H1 (cell line): ENCODE data around the gene GALNT11. TPM values are rescaled to one million over a fixed set of nuclear protein-coding genes. Genes with fewer than 3 reads are reported as not detected.

Experiments
- ASH2L ChIP-seq: fragments of 200-600, 300-600 bp; sonication (generic); IDR thresholded peaks from one replicate; pipeline ENCODE4 v1.7.1; 2017; ENCODE audit warnings: low read length
- EZH2 ChIP-seq: fragments of 200-600 bp; sonication (generic); IDR thresholded peaks from 2 replicates; pipeline ENCODE4 v1.7.1; 2012; ENCODE audit warnings: low read depth, mild to moderate bottlenecking, moderate library complexity, low read length, inconsistent platforms; ENCODE audit not compliant: severe bottlenecking
- HDAC6 ChIP-seq: IDR thresholded peaks from one replicate; pipeline ENCODE4 v1.7.1; 2012; ENCODE audit warnings: low read depth, mild to moderate bottlenecking, inconsistent platforms, low read length, moderate library complexity
- NANOG ChIP-seq: IDR thresholded peaks from 2 replicates; pipeline ENCODE4 v1.6.1; 2011; ENCODE audit warnings: low read length, low read depth, mild to moderate bottlenecking, inconsistent platforms; ENCODE audit not compliant: insufficient read depth, poor library complexity, severe bottlenecking
- POLR2AphosphoS5 ChIP-seq: IDR thresholded peaks from 2 replicates; pipeline ENCODE4 v1.6.1; 2011; ENCODE audit warnings: low read depth, low read length
- RNF2 ChIP-seq: fragments of 200-900, 300-1000 bp; sonication (generic); IDR thresholded peaks from 2 replicates; pipeline ENCODE4 v1.7.1; 2016; ENCODE audit warnings: borderline replicate concordance, low read depth, mild to moderate bottlenecking, antibody characterized with exemption, low read length; ENCODE audit not compliant: poor library complexity, severe bottlenecking; ENCODE audit errors: missing control alignments
- RXRA ChIP-seq: IDR thresholded peaks from 2 replicates; pipeline ENCODE4 v1.6.1; 2011; ENCODE audit warnings: low read depth, mild to moderate bottlenecking, low read length, moderate library complexity; ENCODE audit not compliant: insufficient read depth
- SIX5 ChIP-seq: IDR thresholded peaks from 2 replicates; pipeline ENCODE4 v1.6.1; 2011; ENCODE audit warnings: mild to moderate bottlenecking, low read depth, low read length
- SP4 ChIP-seq: IDR thresholded peaks from 2 replicates; pipeline ENCODE4 v1.6.1; 2012; ENCODE audit warnings: low read length, inconsistent platforms
- polyA plus RNA-seq, 7 experiments: library from polyadenylated mRNA; depleted of rRNA in 3 of 7; stranded (reverse) in 5 of 7; unstranded in 2 of 7; fragments of >200 nt in 5 of 7; fragments of 200-250 nt in 2 of 7; gene quantifications; 1 replicate in 5 of 7; 2 replicates in 1 of 7; 4 replicates in 1 of 7; pipeline versions ENCODE4 v1.2.1 to v1.2.3, GENCODE V29; 2011 to 2013; ENCODE audit warnings: missing spikeins in 2 of 7, mixed read lengths in 2 of 7
- total RNA-seq: library from RNA; stranded (reverse); fragmentation: NEBNext Ultra II Directional; extraction: Animal tissue kit (Norgen Biotek cat#: 25700); gene quantifications from 2 replicates; pipeline ENCODE4 v1.2.1, GENCODE V29; 2021
- TF ChIP-seq, protein P1 (sequence below): IDR thresholded peaks from 2 replicates; pipeline ENCODE4 v1.6.1; 2011; ENCODE audit warnings: low read depth, mild to moderate bottlenecking, low read length; ENCODE audit not compliant: insufficient read depth

GALNT11 gene
- total and polyA plus RNA-seq, 2 of the 8 experiments (the other 6 are each of a cell fraction or from before 2014, with no cell fraction given) = 20.5 to 23.2 TPM

DNA sequence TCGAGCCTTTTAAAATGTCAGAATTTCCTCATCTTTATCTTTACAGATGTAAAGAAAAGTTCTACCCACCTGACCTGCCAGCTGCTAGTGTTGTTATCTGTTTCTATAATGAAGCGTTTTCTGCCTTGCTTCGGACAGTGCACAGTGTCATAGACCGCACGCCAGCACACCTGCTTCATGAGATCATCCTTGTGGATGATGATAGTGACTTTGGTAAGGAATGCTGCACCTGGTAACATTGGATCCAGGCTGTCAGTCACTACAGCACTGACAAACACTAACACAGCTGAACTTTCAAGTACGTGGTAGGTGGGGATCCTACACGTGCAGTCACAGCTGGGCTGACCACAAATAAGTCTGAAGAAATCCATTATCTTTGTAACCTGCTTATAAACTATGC is 77.6 kb downstream of the GALNT11 start (continued):
- TF ChIP-seq NANOG = no peak
- TF ChIP-seq RXRA = no peak
- no peak for TF ChIP-seq HDAC6
- TF ChIP-seq, protein P1, sequence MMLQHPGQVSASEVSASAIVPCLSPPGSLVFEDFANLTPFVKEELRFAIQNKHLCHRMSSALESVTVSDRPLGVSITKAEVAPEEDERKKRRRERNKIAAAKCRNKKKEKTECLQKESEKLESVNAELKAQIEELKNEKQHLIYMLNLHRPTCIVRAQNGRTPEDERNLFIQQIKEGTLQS = no peak
- TF ChIP-seq POLR2AphosphoS5 = no peak
- no peak for TF ChIP-seq SP4
- TF ChIP-seq RNF2 = no peak
- no peak for TF ChIP-seq EZH2
- TF ChIP-seq ASH2L = no peak
- TF ChIP-seq SIX5 = no peak
- TF ChIP-seq, all 59 proteins: peak for 0
